ENCODE measurements around the gene P2RY12. TPM values are rescaled to one million over a fixed set of nuclear protein-coding genes. Genes with fewer than 3 reads are reported as not detected.

The P2RY12 gene
- total RNA-seq, 4 donors from 2014 or later, result 0.52 to 1.1 (median 0.56) TPM; not detected in 1

Other genes starting within 250 kb of the P2RY12 start
- gene GPR171, start 181.5 kb downstream of the P2RY12 start, total RNA-seq, result under 1 TPM in 1 of 4 donors, not detected in 3; 0.56 TPM
- 1 to 10 TPM; 3.3 to 5.2 (median 3.8) TPM for gene P2RY14, start 106.2 kb downstream of the P2RY12 start, total RNA-seq
- not detected for gene GPR87, start 67.9 kb downstream of the P2RY12 start, total RNA-seq
- gene P2RY13, start 55.2 kb downstream of the P2RY12 start, total RNA-seq, result 1 to 10 TPM in 1 of 4 donors, under 1 TPM in 3; 0.12 to 1.2 (median 0.30) TPM
- gene IGSF10, start 76.3 kb upstream of the P2RY12 start, total RNA-seq, result under 1 TPM in 3 of 4 donors, not detected in 1; 0.16 to 0.82 (median 0.16) TPM